Ecto neural progenitor cell (in vitro differentiated cells): ENCODE measurements around the gene EFHD2.
"Not testable (repeated sequence)": the region's sequence is repeated elsewhere in the genome, so short reads cannot be mapped to it uniquely, and the experiment has no call there.

Source experiments
- DNase-seq: peaks from one replicate; pipeline ENCODE4 v3.0.0-alpha.2; 2018; ENCODE audit warnings: low spot score

Gene EFHD2

DNA sequence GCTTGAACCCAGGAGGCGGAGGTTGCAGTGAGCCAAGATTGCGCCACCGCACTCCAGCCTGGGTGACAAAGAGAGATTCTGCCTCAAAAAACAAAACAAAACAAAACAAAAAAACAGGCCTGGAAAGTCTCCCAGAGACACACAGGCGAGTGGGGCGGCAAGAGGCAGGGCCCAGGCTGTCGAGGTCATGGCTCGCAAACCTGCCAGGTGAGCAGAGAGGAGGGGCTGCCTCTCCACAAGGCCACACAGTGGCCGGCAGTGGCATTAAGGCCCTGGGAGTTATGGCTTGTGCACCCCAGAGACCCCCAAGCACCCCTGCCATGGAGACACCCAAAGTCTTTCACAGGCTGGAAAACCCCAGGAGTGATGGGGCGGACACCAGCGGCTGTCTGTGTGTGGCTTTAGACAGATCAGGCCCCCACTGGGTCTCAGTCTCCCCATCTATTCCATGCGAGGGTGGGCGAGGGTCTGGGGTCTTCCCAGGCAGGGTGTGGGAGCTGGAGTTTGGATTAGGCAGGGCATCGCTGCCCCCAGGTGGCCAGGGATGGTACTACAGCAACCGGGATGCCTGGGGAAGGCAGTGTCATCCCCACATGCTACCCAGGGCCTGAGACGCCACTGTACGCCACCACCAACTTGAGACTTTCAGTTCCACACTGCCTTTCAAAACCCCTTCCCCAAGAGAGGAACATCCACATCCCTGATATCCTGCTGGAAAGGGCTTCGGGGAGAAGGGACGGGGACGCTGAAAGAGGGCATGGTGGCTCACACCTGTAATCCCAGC is 21.3 kb downstream of the EFHD2 start:
- peak; percentile 89 for DNase-seq

DNA sequence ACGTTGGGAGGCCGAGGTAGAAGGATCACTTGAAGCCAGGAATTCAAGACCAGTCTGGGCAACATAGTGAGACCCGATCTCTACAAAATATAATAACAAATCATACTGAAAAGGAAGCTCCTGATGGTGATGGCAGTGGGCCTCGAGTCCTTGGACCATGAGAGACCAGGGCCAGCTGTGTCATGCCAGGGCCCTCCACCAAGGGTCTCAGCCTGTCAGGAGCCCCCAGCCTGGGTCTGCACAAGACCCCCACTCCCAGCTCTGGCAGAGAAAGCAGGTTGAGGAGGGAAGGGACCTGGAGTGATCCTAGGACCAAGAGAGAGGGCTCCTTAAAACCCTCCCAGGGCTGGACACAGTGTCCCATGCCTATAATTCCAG is 21.9 kb downstream of the EFHD2 start:
- no peak for DNase-seq

DNA sequence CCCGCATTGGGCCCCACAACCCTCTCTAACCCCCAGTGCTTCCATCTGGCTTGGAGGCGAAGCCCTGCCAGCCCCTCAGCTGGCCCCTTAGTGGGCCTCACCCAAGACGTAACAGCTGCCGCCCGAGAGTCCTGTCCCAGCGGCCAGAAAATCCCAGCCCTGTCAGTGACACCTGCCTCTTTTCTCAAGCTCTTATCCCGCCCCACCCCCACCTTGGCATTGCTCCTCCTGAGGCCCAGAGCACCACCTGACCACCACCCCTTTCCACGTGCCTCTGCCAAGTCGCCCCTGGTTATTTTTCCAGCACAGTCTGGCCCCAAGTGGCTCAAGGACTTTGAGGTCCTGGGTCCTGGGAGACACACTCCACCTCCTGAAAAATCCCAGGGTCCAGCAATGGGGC is 22.6 kb downstream of the EFHD2 start:
- DNase-seq, result no peak

DNA sequence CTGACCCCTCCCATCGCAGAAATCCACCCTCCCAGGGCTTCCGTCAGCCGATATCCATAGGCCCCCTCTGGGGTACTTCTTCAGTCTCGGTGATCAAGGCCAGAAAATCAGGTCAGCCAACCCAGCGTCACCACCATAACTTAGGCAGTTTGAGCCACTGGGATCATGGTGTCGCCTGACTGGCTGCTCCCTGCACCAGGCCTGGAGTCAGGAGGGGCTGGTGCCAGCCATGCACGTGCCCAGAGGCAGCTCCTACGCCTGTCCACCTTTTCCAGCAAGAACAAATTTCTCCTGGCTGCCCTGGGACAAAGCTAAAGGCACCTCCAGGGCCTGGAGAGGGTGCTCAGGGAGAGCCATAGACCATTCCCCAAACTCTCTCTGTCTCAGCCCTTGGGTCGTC is 23.8 kb downstream of the EFHD2 start:
- DNase-seq, result no peak

DNA sequence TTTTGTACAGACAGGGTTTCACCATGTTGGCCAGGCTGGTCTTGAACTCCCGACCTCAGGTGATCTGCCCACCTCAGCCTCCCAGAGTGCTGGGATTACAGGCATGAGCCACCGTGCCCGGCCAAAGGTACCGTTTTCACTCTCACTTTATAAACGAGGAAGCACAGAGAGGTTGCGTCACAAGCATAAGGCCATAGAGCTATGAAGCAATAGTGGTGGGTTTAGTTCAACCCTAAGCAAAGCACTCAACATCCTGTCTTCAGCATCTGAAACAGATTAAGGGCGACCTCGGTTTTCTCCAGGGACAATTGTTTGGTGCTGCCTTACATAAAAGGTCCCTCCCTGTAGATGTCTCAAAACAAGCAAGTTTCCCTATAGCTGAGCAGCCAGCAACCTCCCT is 25.1 kb downstream of the EFHD2 start:
- not testable (repeated sequence) for DNase-seq

DNA sequence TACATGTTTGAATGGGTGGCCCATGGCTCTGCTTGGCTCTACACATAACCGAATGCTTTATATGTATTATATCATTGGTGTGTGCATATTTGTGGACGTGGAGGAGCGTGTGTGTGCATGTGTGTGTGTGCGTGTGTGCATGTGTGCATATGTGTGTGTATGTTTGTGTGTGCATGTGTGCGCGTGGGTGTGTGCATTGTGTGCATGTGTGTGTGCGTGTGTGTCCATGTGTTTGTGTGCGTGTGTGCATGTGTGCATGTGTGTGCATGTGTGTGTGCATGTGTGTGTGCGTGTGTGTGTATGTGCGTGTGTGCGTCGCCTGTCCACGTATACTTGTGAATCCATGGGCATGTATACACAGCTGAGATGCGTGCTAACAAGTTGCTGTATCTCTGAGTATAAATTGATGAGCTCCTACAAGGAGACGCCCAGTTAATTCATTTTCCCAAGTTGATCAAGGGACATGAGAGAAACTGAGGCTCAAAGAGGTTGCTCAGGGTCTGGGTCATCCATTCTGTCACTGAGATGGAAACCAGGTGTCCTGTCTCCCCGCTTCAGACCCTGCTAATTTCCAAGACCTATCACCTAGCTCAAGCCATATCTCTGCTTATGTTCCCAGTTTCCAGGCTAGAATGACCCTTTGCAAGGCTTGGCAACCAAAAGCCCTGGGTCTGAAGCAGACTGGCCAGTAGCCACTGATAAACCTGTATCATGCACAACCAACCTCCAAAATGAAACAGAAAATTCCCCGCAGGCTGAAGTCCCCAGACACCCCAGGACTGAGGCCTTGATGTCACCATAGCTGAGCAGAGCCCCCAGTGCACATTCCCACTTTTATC is 25.8 kb downstream of the EFHD2 start:
- no peak for DNase-seq

DNA sequence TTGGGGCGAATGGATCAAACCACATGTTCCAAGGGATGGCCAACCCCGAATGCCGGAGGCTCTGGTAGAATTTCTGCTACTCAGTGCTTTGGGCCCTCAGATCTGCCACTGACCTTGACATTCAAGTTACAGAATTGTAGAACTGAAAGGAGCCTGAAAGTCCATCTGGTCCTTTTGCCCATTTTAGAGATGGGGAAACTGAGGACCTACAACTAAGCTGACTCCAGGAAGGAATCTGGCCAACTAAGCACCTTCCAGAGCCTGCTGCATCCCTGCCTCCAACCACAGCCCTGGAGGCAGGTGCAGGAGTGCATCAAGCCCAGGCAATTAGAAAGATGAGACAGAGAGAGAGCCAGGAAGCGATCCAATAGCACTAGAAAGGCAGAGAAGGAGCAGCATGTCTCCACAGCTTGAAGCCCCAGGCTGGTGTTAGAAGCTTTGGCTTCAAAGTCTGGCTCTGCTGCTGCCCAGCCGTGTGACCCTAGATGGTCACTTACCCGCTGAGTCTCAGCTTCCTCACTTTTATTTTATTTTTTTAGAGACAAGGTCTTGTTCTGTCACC is 27.3 kb downstream of the EFHD2 start:
- no peak for DNase-seq

DNA sequence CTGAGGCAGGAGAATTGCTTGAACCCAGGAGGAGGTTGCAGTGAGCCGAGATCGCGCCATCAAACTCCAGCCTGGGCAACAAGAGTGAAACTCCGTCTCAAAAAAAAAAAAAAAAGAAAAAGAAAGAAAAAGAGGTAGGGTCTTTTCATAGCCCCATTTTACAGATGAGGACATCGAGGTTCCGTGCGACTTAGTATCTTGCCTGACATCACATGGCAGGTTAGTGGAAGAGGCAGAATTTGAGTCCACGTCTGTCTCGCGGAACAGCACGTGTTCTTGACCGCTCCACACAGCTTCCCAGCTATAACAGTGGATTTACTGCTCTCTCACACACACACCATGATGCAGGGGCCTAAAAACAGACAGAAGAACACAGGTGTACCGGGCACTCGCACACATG is 29.6 kb downstream of the EFHD2 start:
- DNase-seq, result no peak

DNA sequence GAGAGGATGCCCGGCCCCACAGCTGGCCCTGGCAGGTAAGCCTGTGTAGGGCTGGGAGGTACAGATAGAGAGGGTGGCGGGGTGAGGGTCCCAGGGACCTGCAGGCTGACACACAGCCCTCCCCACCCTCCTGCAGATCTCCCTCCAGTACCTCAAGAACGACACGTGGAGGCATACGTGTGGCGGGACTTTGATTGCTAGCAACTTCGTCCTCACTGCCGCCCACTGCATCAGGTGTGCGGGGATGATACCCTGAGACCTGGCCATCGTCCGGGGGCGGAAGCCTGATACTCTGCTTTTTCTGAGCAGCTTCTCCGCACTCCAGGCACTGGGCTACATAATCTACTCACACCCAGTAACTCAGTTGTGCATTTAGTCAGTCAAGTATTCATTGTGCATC is 30.7 kb downstream of the EFHD2 start:
- no peak for DNase-seq

DNA sequence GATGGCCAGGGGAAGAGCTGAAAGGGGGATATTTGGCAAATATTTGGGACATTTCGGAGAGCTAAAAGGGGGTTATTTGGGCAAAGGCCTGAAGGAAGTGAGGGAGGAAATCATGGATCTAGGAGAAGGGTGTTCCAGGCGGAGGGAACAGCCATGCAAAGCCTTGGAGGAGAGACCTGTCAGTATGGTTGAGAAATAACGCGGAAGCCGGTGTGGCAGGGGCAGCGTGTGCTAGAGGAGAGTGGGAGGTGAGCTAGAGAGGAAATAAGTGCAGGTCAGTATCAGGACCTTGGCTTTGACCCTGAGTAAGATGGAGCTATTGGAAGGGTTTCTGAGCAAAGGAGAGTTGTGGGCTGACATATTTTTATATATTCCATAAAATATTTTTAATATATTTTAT is 31.6 kb downstream of the EFHD2 start:
- no peak for DNase-seq

DNA sequence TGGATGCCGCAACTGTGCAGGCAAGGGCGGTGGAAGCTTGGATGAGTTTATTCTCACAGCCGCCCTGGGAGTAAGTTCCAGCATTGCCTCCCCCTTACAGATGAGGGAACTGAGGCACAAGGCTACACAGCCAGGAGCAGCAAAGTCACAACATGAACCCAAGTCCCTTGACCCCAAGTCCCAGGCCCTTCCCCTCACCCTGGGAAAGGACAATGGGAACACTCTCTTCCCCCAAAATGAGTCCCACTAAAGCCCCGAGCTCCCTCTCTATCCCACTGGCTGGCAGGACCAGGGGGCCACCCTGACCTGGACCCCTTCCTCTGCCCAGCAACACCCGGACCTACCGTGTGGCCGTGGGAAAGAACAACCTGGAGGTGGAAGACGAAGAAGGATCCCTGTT is 32.4 kb downstream of the EFHD2 start:
- DNase-seq, result no peak

DNA sequence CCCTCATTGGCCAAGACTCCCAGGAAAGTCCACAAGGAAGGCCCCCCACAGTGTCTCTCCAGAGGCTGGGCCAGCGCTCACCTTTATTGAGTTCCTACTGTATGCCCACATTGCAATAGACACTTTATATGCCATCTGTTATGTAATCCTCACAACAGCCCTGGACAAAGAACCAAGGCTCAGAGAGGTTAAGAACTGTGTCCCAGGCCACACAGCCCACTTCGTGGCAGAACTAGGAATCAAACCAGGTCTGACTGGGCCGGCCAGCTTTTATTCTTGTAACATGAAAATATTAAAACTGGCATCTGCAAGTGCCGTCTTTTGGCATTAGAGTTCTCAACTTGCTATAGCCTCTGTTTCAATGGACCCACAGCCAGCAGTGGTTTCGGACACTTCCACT is 33.1 kb downstream of the EFHD2 start:
- DNase-seq, result no peak

DNA sequence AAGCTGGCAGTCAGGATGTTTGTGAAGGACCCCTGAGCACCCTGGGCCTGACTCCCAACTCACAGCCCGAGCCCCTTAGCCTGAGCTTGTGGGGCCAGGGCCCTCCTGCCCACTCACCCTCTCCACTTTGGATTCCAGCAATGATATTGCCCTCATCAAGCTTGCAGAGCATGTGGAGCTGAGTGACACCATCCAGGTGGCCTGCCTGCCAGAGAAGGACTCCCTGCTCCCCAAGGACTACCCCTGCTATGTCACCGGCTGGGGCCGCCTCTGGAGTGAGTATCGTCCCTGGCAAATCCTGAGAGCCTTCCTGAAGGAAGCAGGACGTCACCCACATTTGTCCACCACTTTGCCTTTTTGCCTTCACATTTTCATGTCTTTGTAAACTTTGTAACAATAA is 33.6 kb downstream of the EFHD2 start:
- DNase-seq, result no peak

DNA sequence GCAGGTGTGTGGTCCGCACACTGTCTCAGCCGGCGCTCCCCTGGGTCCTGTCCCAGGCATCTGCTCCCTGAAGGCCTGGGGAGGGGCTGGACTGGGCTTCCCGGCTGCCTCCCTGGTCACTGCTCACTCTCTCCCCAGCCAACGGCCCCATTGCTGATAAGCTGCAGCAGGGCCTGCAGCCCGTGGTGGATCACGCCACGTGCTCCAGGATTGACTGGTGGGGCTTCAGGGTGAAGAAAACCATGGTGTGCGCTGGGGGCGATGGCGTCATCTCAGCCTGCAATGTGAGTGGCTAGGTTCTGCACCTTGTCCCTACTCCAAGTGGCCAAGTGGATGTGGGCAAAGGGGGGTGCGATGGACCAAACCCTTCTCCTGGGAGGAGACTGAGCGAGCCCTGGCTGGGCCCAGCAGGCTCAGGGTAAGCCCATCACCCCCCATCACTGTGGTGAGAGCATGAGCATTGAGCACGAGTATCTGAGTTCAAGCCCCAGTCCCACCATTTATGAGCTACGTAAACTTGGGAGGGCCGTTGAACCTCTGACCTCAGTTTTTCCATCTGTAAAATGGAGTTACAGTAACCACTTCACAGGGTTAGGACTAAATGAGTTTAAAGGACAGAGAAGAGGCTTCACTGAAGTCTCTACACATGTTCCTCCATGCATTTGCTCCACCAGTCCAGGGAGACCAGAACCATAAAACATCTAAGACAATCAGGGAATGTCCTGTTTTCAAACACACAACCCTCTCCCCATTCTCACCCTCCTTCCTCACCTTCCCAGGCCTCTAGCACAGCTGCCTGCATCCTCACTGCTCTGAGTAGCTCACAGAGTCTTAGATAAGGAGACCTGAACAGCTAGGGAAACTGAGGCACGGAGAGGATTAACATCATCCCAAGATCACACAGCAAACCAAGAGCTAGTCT is 35.0 kb downstream of the EFHD2 start:
- DNase-seq, result no peak

DNA sequence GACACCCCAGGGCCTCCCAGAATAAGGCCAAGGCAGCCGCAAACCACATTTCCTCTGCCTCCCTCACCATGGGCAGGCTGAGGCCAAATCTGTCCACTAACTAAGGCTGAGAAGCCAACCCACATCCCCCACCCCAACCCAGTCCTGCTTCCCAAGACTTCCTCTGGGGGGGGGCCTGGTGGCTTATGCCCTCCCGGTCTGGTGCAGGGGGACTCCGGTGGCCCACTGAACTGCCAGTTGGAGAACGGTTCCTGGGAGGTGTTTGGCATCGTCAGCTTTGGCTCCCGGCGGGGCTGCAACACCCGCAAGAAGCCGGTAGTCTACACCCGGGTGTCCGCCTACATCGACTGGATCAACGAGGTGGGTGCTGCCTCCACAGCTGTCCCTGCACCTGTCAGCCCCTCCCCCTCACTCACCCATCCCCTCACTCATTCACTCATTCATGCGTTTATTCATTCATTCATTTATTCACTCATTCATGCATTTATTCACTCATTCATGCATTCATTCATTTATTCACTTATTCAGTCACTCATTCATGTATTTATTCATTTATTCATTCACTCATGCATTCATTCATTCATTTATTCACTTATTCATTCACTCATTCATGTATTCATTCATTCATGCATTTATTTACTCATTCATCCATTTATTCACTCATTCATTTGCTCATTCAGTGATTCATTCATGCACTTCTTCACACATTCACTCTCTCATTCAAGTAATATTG is 35.9 kb downstream of the EFHD2 start:
- no peak for DNase-seq

DNA sequence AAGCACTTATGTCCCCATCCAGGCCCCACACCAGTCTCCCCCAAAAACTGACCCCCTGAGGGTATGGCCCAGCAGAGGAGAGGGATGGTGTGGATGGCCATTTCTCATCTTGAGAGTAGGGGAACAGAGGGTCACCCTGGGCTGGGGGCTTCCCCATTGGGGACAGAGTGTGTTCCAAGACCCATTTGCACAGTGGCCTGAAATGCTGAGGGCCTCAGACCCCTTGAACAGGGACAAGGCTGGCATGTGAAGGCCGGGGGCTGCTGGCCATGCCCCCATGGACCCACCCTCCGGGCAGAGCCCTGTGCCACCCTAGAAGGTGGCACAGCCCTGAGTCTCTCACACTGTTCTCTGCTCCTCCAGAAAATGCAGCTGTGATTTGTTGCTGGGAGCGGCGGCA is 36.5 kb downstream of the EFHD2 start:
- DNase-seq, result no peak

DNA sequence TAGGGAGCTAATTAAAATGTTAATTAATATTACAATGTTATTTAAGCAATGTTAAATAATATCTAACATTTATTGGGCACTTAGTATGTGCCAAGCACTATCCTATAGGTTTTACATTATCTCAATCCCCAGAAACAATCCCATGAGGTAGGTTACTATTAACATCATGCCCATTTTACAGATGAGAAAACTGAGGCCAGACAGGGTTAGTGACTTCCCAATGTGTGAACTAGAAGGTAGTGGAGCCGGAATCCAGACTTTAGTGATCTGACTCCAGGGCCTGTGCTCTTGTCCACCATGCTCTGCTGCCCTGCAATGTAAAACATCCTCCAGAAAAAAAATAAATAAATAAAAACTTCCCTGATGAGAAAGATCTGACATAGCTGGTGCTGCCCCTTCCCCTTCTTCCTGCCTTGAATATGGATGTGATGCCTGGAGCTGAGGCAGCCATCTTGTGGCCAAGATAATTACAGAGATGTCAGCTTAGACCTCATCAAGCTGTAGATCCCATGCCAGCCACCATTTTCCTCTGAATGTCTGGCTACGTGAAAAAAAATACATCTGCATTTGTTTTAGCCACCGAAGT is 39.3 kb downstream of the EFHD2 start:
- no peak for DNase-seq

DNA sequence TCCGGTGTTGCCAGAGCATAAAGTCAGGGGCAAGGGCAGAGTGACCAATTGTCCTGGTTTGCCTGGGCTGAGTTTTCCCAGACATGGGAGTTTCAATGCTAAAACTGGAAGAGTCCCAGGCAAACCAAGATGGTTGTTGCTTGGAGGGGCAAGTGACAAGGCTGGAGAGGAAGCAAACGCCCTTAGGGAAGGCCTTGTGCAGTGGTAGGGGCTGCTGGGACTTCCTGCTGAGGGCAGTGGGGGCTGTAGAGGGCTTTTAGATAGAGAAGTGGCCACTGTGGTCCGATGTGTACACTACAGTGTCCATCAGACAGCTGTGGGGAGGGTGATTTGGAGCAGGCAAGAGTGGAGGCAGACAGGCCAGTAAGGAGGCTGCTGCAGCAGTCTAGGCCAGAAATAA is 39.9 kb downstream of the EFHD2 start:
- DNase-seq, result no peak

DNA sequence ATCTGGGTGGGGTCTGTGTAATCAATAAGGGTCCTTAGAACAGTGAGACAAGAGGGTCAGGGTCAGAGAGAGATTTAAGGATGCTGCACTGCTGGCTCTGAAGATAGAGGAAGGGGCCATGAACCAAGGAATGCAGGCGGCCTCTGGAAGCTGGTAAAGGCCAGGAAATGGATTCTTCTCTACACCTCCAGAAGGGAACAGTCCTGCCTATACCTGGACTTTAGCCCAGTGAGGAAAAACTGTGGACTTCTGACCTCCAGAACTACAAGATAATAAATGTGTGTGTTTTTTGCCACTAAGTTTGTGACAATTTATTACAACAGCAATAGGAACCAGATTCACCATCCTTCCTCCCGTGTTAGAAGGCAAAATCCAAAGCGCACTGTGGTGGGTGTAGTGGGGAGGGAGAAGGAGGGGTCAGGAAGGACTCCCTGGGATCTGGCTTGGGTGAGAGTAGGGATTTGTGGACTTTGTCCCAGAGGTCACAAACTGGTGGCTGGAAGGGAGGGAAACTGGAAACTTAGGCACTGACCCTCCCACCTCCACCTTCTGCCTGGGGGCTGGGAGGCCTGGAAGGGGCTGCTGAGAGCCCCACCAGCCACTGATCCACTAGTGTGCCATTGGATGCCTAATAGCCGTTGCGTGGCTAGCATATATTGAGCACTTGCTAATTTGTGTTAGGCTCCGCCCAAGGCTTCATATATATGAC is 41.5 kb downstream of the EFHD2 start:
- DNase-seq, result no peak

DNA sequence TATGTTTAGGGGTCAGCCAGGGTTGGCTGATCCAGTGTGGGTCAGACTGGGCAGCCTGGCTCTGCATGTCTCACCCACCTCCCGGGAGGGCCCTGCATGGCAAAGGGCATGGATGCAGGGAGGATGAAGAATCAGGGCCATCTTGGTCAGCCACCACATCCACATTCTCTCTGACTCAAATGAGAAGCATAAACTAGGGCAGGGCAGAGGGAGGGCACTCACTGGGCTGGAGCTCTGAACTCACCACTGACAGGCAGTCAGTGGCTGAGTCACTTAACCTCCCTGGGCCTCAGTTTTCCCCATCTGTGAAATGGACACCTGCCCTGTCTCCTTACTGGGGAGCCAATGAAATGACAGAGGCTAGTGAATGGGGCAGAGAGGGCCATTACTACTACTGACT is 42.5 kb downstream of the EFHD2 start:
- no peak for DNase-seq
